Ecto neural progenitor cell (in vitro differentiated cells): ENCODE data around the gene GRK3.
"Not testable (repeated sequence)": the region's sequence is repeated elsewhere in the genome, so short reads cannot be mapped to it uniquely, and the experiment has no call there.

Experiments
- DNase-seq: peaks from one replicate; pipeline ENCODE4 v3.0.0-alpha.2; 2018; ENCODE audit warnings: low spot score

The GRK3 gene

GRCh38 chr22:25572708-25573171, 8.3 kb downstream of the GRK3 start:
- DNase-seq: no peak

GRCh38 chr22:25573841-25574240, 9.4 kb downstream of the GRK3 start:
- no peak for DNase-seq

- no peak for DNase-seq
These were observed 10.3 kb downstream of the GRK3 start for GRCh38 chr22:25574736-25575135.

GRCh38 chr22:25575674-25576392, 11.4 kb downstream of the GRK3 start:
- not testable (repeated sequence) for DNase-seq

DNA sequence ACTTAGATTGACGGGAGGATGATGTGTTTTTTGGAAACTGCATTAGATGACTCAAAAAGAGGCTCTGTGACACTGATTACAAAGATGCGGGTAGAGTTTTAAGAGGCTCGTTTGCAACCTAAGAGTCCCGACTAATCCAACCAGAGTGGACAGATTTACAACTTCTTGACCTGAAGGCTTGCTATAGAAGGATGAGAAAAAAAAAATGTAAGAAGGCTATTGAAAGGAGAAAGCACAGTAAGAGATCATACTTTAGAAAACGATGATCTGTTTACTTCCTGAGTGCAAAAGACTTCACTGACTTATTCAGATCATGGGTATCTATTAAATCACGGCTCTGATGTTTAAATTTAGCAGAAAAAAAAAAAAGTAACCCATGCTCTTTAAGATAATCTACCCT, 17.0 kb downstream of the GRK3 start:
- DNase-seq: not testable (repeated sequence)

- no peak for DNase-seq
These were observed 18.5 kb downstream of the GRK3 start for GRCh38 chr22:25582946-25583345.

- DNase-seq: not testable (repeated sequence)
These were observed 20.5 kb downstream of the GRK3 start for GRCh38 chr22:25584993-25585392.

DNA sequence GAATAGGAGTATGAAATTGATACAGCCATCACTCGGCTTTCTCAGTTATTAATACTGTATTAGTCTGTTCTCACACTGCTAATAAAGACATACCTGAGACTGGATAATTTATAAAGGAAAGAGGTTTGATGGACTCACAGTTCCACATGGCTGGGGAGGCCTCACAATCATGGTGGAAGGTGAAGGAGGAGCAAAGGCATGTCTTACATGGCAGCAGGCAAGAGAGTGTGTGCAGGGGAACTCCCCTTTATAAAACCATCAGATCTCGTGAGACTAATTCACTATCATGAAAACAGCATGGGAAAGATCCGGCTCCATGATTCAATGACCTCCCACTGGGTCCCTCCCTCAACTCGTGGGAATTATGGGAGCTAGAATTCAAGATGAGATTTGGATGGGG, 25.2 kb downstream of the GRK3 start:
- DNase-seq: not testable (repeated sequence)

GRCh38 chr22:25593323-25593722, 28.8 kb downstream of the GRK3 start:
- DNase-seq: not testable (repeated sequence)

GRCh38 chr22:25598609-25599008, 34.1 kb downstream of the GRK3 start:
- no peak for DNase-seq

DNA sequence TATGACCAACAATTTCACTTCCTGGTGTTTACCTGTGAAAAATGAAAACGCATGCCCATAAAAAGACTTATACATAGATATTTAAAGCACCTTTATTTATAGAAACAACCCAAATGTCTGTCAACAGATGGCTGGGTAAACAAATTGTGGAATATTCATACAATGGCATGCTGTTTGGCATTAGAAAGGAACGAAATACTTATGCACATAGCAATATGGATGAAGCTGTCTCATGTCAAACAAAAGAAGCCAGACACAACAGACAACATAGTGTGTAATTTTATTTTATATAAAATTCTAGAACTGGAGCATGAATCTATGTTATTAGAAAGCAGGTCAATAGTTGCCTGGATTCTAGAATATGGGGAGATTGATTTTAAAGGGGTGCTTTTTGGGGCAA, 38.0 kb downstream of the GRK3 start:
- no peak for DNase-seq

DNA sequence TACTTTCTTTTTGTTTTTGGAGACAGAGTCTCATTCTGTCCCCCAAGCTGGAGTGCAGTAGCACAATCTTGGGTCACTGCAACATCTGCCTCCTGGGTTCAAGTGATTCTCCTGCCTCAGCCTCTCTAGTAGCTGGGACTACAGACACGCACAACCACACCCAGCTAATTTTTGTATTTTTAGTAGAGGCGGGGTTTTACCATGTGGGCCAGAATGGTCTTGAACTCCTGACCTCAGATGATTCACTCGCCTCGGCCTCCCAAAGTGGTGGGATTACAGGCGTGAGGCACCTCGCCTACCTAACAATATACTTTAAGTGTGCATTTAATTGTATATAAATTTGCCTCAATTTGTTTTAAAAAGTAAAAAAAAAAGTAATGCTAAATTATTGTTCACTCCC, 38.4 kb downstream of the GRK3 start:
- DNase-seq: no peak

DNA sequence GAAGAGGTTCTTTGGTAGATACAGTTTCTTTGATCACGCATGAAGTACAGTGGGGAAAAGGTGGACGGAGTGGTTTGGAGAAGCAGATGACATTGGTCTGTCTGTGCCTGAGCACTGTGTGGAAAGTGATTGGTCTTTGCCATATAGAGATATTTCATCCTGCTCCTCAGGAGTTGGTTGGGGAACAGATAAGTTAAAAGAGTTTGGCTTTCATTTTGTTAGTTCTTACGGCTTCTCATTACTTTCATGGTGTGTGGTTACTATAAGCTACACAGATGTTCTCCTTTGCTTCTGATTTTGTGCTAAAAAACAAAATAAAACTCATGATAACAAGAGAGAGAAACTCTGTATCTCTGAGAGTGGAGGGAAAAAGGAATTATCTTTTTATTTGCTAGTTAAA, 40.7 kb downstream of the GRK3 start:
- not testable (repeated sequence) for DNase-seq

DNA sequence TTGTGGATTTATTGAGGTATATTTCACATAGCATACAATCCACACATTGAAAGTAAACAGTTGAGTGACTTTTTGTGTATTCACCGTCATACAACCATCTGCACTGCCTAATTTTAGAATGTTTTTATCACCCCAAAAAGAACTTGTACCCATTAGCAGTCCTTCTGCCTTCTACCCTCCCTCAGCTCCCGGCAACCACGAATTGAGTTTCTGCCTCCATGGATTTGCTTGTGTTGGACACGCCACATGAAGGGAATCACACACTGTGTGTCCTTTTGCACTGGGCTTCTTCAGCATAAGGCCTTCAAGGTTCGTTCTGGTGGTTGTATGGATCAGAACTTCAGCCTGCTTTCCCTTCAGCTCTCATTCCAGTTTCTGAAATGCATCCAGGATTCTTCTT, 41.1 kb downstream of the GRK3 start:
- not testable (repeated sequence) for DNase-seq

- not testable (repeated sequence) for DNase-seq
These were observed 46.8 kb downstream of the GRK3 start for GRCh38 chr22:25611284-25611683.

DNA sequence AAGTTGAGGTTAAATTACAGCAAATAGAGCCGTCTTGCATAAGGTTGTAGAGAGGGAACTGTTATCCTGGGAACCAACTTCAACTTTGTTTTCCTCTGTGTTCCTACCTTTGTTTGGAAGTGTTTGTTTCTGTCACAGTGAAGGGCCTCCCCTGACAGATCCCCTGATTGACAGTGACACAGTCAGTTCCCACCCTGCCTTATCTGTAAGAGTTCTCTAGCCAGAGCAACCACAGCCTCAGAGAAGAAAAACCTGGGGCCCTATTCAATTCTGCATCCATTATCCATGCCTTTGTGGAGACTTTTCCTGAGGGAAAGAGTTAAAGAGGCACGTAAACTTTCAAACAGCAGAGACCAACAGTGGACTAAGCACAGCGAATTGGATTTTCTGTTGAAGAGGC, 48.7 kb downstream of the GRK3 start:
- not testable (repeated sequence) for DNase-seq

DNA sequence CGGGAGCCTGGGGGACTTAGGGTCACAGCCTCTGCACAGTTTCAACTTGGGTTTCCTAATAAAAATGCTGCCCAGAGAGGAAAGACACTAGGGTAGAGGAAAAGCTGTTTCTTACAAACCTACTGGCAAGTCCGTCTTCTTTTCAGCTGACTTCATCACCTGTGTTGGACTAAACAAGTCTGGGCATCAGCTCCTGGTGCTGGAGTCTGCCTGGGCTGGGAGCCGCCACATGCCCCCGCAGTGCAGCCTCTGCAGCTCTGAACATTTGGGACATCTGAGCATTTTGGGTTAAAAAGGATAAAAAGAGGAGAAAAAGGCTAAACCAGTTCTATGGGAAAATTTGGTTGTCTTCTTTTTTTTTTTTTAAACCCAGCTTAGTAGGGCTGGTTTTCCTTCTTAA, 49.1 kb downstream of the GRK3 start:
- not testable (repeated sequence) for DNase-seq

DNA sequence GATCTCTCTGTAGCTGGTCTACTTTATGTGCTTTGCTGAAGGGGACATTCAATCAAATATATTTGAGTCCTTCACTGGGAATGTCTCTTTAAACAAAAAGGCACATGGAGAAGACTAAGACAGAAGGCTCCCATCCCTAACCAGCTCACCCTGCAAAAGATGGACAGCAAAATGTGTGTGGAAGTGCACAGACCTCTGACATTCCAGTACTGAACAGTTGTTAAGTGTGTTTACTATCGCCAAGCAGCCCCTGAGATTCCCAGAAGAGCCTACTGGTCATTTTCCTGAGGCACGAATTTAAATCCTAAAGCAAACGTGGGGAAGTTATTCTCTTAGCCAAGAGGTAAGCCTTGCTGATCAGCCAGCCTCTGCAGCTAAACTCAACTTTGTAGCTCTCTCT, 50.3 kb downstream of the GRK3 start:
- not testable (repeated sequence) for DNase-seq

DNA sequence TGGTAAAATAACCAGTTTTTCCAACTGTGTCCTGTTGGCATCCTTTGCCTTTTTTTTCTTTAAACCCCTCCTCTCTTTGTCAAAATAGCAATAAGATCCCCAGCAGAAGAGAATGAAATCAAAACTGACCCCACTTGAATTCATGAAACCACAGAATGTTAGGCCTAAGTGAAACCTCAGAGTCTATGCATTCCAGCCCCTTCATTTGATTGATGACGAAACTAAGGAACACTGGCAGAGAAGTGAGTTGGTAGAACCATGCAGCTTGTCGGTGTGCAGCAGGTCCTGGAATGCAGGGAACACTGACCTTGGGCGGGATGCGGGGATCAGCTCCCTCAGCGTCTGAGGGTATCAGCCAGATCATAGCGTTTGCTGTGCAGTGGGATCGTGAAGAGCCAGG, 57.5 kb downstream of the GRK3 start:
- DNase-seq: no peak

DNA sequence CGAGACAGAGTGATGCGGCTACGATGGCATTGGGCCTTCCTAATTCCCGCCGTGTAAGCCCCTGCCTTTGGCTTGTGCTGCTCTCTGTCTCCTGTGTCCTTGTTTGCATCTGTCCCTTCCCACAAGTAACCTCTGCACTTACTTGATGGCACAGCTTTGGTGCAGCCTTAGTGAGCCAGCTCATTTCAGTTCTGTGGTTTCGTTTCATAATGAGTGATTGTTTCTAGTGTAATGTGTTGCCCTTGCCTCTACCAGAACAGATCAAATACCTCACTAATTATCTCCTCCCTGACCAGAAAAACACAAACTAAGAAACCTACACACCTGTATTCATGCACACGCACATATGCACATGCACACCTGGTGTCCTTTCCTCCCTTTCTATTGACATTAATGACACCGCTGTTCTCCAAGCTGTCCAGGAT, 58.8 kb downstream of the GRK3 start:
- no peak for DNase-seq

- no peak for DNase-seq
These were observed 59.4 kb downstream of the GRK3 start for GRCh38 chr22:25623851-25624250.

DNA sequence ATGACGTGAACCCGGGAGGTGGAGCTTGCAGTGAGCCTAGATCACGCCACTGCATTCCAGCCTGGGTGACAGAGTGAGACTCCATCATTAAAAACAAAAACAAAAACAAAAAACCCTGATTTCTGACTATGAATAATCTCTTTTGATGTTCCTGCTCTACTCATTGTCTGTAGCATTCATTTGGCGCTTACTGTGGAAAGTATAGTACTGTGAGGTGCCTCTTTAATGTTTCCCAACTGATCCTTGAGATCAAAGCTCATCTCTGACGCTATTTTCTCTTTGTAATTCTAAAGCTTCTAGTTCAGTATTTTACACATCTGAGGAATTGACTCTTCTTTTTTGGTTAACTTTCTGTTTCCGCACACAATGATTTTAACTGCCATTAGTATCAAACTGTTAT, 60.0 kb downstream of the GRK3 start:
- DNase-seq: no peak

DNA sequence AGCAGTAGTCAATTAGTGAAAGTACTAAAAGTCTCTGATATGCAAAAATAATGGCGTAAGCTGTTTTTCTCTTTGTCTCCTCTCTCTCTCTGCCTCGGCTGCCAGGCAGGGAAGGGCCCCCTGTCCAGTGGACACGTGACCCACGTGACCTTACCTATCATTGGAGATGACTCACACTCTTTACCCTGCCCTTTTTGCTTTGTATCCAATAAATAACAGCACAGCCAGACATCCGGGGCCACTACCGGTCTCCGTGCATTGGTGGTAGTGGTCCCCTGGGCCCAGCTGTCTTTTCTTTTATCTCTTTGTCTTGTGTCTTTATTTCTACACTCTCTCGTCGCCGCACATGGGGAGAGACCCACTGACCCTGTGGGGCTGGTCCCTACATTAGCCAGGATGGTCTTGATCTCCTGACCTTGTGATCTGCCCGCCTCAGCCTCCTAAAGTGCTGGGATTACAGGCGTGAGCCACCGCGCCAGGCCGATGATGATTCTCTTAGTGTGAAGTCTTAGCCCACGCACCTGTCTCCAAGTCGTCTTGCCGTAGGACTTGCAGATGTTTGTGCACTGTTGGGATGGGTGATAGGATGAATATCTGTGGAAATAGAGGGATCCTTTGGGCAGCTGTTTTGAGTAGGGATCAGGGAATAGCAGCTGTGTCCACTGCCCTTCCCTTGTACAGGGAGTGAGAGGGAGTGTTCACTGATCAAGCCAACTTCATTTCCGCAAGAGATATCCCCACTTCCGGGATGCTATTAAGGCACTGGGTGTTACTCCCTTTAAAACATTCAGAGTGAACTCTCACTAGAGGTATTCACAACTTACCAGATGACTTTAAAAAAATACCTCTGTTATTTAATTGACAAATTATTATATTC, 61.5 kb downstream of the GRK3 start:
- not testable (repeated sequence) for DNase-seq
